Stimulated activated memory B cell treated with anti-CD40 and anti-IgM and Interleukin-4, amounts not matched to agents 10 μg/mL and 1 μg/mL and 100 μg/mL, for 72 hours (primary cell): ENCODE results near the gene PEAK3.

Experiments
- ATAC-seq: fragments of 150-1000 bp; cut with Tn5 transposase; 2 replicates; pipeline ENCODE4 v1.10.0; 2021
- H3K27ac Mint-ChIP-seq: one replicate; pipeline ENCODE4 v1.8.0; 2022; ENCODE audit warnings: mild to moderate bottlenecking, mixed read lengths
- H3K27me3 Mint-ChIP-seq: one replicate; pipeline ENCODE4 v1.8.0; 2022; ENCODE audit warnings: mixed read lengths
- H3K36me3 Mint-ChIP-seq: one replicate; pipeline ENCODE4 v1.8.0; 2022; ENCODE audit warnings: mixed read lengths
- H3K4me1 Mint-ChIP-seq: one replicate; pipeline ENCODE4 v1.8.0; 2022; ENCODE audit warnings: mixed read lengths
- H3K4me3 Mint-ChIP-seq: one replicate; pipeline ENCODE4 v1.8.0; 2022; ENCODE audit warnings: mild to moderate bottlenecking, moderate library complexity, mixed read lengths
- H3K9me3 Mint-ChIP-seq: one replicate; pipeline ENCODE4 v1.8.0; 2022; ENCODE audit warnings: mixed read lengths

PEAK3 gene

DNA sequence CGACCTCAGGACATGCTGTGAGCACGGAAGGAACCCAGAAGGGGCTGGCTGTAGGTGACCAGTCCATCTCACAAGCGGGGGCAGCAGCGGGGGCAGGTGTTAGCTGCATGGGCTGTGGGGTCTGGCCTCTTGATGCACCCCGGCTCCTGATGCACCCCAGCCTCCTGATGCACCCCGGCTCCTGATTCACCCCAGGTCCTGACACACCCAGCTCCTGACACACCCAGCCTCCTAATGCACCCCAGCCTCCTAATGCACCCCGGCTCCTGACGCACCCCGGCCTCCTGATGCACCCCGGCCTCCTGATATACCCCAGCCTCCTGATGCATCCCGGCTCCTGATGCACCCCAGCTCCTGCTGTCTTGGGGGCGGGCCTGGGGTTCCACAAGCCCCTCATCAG, 39.0 kb upstream of the PEAK3 start:
- H3K27me3 Mint-ChIP-seq = no peaks in the 10 kb centered on the region
- H3K4me3 Mint-ChIP-seq = no peak overlapping the region
- H3K36me3 Mint-ChIP-seq = peaks cover 25% of the 10 kb centered on the region
- H3K4me1 Mint-ChIP-seq = peaks cover 72% of the 10 kb centered on the region
- ATAC-seq = no peak
- no peak overlapping the region for H3K27ac Mint-ChIP-seq
- H3K9me3 Mint-ChIP-seq = no peaks in the 10 kb centered on the region

DNA sequence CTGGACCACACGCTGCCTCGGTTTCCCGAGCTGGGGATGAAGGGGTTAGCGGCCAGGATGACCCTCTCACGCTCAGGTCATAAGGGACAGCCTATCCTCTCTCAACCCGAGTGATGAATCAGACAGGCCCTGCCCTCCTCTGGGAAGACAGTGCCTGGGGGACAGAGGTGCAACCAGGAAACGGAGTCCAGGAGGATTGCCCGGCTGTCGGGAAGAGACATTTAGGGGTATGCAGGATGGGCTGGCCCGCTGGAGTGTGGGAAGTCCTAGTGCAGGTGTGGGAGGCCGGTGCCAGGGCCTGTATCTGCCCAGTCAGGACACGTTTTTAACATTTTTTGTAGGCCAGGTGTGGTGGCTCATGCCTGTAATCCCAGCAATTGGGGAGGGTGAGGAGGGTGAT, 38.1 kb upstream of the PEAK3 start:
- H3K27ac Mint-ChIP-seq = no peak overlapping the region
- H3K36me3 Mint-ChIP-seq = peaks cover 19% of the 10 kb centered on the region
- H3K4me1 Mint-ChIP-seq = peaks cover 70% of the 10 kb centered on the region
- H3K9me3 Mint-ChIP-seq = no peaks in the 10 kb centered on the region
- H3K27me3 Mint-ChIP-seq = no peaks in the 10 kb centered on the region
- H3K4me3 Mint-ChIP-seq = no peak overlapping the region
- ATAC-seq = no peak

DNA sequence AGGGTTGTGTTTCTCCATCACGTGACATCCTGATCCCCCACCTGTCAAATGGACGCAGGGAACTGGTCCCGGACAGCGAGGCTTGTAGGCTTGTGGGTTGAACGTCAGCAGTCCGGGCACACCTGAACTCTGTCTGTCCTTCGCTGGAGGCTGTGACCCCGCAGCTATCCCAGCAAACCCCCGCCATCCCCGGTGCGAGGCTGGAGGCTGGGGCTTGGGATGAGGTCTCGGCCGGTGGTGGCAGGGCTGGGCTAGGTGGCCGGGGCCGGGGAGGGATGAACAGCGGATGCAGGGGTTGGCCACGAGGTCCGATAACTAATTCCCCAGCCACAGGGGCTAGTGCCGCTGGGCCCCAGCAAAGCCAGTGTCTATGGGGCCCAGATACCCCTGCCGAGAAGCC, 37.6 kb upstream of the PEAK3 start:
- Mint-ChIP-seq H3K4me1 (peaks cover 65% of the 10 kb centered on the region), H3K4me3 (no peak overlapping the region), H3K9me3 (no peaks in the 10 kb centered on the region), H3K27me3 (no peaks in the 10 kb centered on the region), H3K36me3 (peaks cover 16% of the 10 kb centered on the region), H3K27ac (peak overlapping the region; percentile 88)
- ATAC-seq = no peak

DNA sequence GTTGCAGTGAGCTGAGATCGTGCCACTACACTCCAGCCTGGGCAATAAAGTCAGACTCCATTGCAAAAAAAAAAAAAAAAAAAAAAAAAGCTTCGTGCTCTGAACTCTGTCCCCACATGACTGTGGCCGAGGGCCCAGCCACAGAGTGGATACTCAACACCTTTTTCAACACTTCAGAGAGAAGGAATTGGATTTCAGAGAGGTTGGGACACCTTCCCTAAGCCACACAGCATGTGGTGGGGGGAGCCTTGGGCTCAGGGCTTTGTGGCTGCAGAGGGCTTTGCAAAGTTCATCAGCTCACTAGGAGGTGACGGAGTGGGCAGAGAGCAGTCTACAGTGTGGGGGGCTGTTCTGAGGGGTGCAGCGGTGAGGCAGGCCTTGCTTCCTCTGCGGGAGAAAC, 36.9 kb upstream of the PEAK3 start:
- Mint-ChIP-seq H3K27ac (peak overlapping the region; percentile 88), H3K36me3 (peaks cover 10% of the 10 kb centered on the region), H3K9me3 (no peaks in the 10 kb centered on the region), H3K27me3 (no peaks in the 10 kb centered on the region), H3K4me1 (peaks cover 59% of the 10 kb centered on the region), H3K4me3 (no peak overlapping the region)
- no peak for ATAC-seq

DNA sequence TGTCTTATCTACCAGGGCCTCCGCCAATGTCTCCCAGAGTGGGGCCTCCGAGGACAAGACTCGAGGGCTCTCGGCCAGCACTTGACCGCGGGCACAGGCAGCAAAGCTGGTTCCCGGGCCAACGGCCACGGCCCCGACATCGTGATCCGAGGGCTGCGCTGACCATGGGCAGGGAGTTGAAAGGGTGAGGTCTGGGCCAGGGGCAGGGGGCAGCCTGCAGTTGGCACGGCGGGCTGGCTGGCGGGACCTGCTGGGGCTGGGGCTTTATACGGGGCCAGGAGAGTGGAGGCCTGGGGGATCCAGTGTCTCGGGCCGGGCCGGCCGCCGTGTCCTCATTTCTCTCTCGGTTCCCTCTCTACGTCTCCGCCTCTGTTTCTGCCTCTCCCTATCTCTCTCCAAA, 35.8 kb upstream of the PEAK3 start:
- no peak for ATAC-seq
- H3K4me3 Mint-ChIP-seq = no peak overlapping the region
- no peaks in the 10 kb centered on the region for H3K27me3 Mint-ChIP-seq
- peaks cover 2% of the 10 kb centered on the region for H3K36me3 Mint-ChIP-seq
- H3K4me1 Mint-ChIP-seq = peaks cover 55% of the 10 kb centered on the region
- H3K9me3 Mint-ChIP-seq = no peaks in the 10 kb centered on the region
- H3K27ac Mint-ChIP-seq = peak overlapping the region; percentile 88

DNA sequence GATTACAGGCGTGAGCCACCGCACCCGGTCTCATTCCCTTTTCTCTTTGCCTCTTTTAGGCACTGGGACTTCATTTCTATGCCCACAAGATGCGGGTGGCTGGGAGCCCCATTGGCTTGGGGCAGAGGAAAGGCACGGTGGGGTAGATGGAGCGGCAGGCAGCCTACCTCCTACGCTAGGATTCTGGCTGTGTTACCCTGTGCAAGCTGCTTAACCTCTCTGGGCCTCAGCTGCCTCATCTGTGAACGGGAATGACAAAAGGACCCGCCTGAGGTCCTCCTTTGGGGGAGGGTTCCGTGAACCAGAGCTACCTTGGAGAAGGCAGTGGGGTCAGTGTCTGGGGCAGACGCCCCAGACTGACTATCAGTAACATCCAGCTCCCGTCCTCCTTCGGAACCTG, 35.3 kb upstream of the PEAK3 start:
- Mint-ChIP-seq H3K27ac (peak overlapping the region; percentile 88), H3K9me3 (no peaks in the 10 kb centered on the region), H3K4me1 (peaks cover 54% of the 10 kb centered on the region), H3K4me3 (no peak overlapping the region), H3K27me3 (no peaks in the 10 kb centered on the region), H3K36me3 (no peaks in the 10 kb centered on the region)
- ATAC-seq = no peak

DNA sequence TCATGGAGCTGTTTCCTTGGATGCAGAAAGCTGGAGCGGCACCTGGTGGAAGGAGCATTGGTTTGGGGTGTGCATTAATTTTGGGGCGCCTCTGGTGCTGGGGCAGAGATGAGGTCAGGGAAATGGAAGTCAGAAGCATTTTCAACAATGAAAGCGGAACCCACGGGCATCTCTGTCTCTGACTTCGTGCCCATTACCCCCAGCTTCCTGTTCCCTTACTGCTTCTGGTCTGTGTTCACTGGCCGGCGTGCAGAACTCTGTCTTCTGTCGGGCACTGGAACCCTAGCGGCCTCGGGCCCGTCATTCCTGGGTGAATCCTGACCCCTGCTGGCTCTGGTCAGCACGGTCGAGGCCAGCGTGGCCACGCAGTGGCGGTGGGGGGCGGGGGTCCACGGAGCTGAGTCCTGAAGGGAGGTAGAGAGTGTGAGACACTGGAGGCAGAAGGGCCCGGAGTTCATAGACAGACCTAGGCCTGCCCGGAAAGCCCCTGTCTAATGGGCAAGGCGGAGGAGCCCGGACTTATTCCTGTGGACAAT, 33.9 kb upstream of the PEAK3 start:
- Mint-ChIP-seq H3K9me3 (no peaks in the 10 kb centered on the region), H3K36me3 (no peaks in the 10 kb centered on the region), H3K27ac (peak overlapping the region; percentile 88), H3K4me3 (peak overlapping the region; percentile 57), H3K4me1 (peaks cover 54% of the 10 kb centered on the region), H3K27me3 (peaks cover 1% of the 10 kb centered on the region)
- ATAC-seq = peak; percentile 89

DNA sequence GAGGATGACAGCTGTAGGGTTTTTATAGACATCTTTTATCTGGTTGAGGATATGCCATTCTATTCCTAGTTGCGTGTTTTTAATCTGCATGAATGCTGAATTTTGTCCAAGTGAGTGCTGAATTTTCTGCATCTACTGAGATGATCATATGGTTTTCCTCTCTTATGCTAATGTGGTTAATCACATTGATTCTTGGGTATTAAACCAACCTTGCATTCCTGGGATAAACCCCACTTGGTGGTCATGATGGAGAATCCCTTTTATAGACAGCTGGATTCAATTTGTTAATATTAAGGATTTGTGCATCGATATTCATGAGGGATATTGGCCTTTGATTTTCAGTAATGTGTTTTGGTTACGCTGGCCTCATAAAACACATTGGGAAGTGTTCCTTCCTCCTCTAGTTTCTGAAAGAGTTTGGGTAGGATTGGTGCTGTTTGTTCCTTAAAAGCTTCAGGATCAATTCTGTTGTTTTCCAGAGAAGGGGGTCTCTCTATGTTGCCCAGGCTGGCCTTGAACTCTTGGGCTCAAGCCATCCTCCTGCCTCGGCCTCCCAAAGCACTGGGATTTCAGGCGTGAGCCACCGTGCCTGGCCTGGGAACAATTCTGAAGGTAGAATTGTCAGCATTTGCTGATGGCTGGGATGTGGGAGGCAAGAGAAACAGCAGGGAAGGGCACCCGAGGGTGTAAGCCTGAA, 33.3 kb upstream of the PEAK3 start:
- H3K27me3 Mint-ChIP-seq = peaks cover 7% of the 10 kb centered on the region
- peaks cover 54% of the 10 kb centered on the region for H3K4me1 Mint-ChIP-seq
- no peaks in the 10 kb centered on the region for H3K36me3 Mint-ChIP-seq
- H3K9me3 Mint-ChIP-seq = no peaks in the 10 kb centered on the region
- peak overlapping the region; percentile 88 for H3K27ac Mint-ChIP-seq
- peak overlapping the region; percentile 57 for H3K4me3 Mint-ChIP-seq
- ATAC-seq = no peak

DNA sequence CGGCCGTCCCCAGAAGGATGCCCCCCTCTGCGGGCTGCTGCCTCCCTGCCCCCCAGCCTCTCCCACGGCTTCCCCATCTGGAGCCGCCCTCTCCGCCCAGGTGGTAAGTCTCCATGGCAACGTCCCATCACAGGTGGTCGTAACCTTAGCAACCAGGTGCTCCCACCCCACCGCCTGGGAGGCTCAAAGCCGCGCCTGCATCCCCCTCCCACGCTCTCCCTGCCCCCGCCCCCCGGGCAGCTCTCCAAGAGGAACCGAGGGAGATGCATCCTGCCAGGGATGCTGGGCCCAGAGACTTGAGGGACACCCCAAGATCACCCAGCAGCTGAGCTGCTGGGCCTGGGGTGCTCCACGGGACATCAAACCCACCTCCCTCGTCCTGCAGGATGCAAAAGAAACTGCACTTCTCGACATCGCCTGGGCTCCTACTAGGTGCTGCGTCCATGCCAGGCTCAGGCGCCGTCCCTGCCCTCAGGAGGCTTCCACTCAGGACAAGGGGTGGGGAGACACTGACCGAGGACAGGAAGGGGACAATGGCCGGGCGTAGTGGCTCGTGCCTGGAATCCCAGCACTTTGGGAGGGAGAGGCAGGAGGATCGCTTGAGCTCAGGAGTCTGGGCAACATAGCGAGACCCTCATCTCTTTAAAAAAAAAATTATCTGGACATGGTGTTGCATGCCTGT, 31.0 kb upstream of the PEAK3 start:
- peaks cover 29% of the 10 kb centered on the region for H3K27me3 Mint-ChIP-seq

DNA sequence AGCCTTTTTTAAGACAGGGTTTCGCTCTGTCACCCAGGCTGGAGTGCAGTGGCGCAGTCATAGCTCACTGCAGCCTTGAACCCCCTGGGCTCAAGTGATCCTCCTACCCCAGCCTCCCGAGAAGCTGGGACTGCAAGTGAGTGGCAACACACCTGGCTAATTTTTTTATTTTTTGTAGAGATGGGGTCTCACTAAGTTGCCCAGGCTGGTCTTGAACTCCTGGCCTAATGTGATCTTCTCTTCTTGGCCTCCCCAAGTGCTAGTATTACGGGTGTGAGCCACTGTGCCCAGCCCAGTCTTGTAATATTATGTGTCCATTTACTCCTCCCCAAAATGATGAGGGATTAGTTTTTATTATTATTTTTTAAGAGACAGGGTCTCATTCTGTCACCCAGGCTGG, 29.1 kb upstream of the PEAK3 start:
- no peak overlapping the region for H3K4me3 Mint-ChIP-seq
- no peak overlapping the region for H3K27ac Mint-ChIP-seq
- H3K36me3 Mint-ChIP-seq = no peaks in the 10 kb centered on the region
- ATAC-seq = no peak
- no peaks in the 10 kb centered on the region for H3K9me3 Mint-ChIP-seq
- peaks cover 36% of the 10 kb centered on the region for H3K4me1 Mint-ChIP-seq
- peaks cover 41% of the 10 kb centered on the region for H3K27me3 Mint-ChIP-seq

More for the DNA sequence above, 31.0 kb upstream of the PEAK3 start:
- Mint-ChIP-seq H3K27ac (peak overlapping the region; percentile 48), H3K4me3 (no peak overlapping the region), H3K4me1 (peaks cover 44% of the 10 kb centered on the region), H3K9me3 (no peaks in the 10 kb centered on the region), H3K36me3 (no peaks in the 10 kb centered on the region)
- ATAC-seq = no peak

DNA sequence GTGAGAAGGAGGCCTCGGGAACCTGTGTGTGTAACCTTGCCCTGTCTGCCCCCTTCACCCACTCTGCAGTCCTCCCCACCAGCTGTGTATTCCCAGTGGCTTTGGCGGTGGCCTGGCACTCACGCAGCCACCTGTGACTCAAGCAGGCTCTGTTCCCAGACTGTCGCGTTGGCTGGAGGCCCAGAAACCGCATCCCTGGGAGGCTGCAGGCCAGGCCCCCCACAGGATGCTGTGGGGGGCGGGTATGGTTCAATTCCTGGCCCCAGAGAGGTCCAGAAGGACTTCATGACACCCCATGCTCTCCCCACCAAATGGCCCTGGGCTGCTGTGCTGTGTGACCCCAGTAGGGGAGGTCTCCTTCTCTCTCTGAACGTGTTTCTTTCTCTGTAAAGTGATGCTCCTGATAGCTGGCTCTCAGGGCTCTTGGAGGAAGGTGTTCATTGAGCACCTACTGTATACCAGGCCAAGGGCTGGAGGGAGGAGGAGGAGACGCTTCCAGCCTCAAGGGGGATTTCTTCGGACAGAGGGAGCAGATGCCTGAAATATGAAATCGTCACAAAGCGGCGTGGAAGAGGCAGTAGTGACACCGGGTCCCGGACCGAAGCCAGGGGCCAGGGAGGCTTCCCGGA, 27.9 kb upstream of the PEAK3 start:
- peaks cover 32% of the 10 kb centered on the region for H3K4me1 Mint-ChIP-seq
- no peaks in the 10 kb centered on the region for H3K9me3 Mint-ChIP-seq
- ATAC-seq = no peak
- H3K4me3 Mint-ChIP-seq = no peak overlapping the region
- no peaks in the 10 kb centered on the region for H3K36me3 Mint-ChIP-seq
- H3K27ac Mint-ChIP-seq = no peak overlapping the region
- H3K27me3 Mint-ChIP-seq = peaks cover 49% of the 10 kb centered on the region

DNA sequence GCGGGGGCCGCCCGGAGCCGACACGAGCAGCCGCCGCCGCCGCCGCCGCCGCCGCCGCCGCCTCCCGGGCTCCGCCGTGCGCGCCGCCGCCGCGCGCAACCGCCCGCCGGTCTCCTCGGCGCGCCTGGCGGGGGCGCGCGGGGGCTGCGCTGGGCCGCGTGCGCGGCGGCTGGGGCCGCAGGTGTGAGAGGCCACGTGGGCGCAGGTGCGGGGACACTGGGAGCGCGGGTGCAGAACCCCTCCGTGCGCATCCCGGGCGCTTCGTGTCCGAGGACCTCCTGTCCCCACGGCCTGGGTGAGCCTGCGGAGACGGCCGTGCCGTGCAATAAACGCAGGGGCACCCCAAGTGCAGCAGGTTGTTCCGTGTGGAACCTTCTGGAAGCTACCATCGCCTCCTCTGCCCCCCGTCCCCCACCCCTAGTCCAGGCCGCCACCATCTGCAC, 26.2 kb upstream of the PEAK3 start, which contains the start of gene LINGO3:
Gene LINGO3 (minus strand): TSS at position 41 of the 443 bp plus-strand sequence. CDS start 16,378 bp downstream, outside the sequence.
- Mint-ChIP-seq H3K9me3 (peaks cover 2% of the 10 kb centered on the region), H3K4me1 (peaks cover 44% of the 10 kb centered on the region), H3K36me3 (no peaks in the 10 kb centered on the region), H3K27ac (peak within 1 kb of the TSS; percentile 24), H3K4me3 (peak within 1 kb of the TSS; percentile 63), H3K27me3 (peaks cover 61% of the 10 kb centered on the region)
- ATAC-seq = no peak

DNA sequence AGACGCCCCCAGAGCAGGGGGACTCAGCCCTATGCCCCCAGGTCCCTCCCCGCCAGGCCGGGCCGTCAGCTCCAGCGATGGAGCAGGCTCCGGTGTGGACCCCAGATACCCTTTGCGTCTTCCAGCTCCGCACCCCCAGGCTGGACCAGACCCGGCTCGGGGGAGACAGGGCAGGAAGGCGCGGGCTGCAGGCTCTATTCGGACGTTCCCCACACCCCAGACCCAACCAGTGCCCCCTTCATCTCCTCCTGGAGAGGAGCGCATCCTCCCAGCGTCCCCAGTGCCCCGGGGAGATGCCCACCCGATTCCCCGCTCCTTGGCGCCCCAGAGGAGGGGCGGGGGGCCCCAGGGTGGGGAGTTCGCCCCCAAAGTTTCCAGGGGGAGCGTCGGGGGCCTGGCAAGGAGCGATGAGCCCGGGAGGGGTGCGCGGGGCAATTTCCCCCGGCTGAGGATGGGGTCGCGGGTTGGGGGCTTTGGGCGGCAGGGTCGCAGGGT, 25.6 kb upstream of the PEAK3 start:
- H3K9me3 Mint-ChIP-seq = peaks cover 2% of the 10 kb centered on the region
- H3K27me3 Mint-ChIP-seq = peaks cover 61% of the 10 kb centered on the region
- peaks cover 45% of the 10 kb centered on the region for H3K4me1 Mint-ChIP-seq
- H3K27ac Mint-ChIP-seq = no peak overlapping the region
- ATAC-seq = no peak
- H3K36me3 Mint-ChIP-seq = no peaks in the 10 kb centered on the region
- H3K4me3 Mint-ChIP-seq = peak overlapping the region; percentile 54

DNA sequence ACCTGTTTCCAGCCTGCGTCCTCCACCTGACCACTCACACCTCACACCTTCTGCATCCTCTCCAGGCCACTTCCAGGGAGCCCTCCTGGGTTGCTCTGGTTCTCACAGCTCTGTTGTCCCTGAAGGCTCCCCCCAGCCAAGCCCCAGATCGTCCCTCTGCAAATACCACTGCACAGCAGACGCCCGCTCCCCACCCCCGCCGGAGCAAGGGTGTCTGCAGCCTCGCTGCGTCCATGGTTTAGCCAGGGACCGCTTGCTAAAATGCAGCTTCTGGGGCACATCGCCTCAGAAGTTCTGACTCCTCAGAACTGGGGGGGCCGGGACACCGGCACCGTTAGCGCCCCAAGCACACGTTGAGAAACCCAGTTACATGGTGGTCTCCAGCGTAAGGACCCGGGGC, 25.0 kb upstream of the PEAK3 start:
- H3K9me3 Mint-ChIP-seq = peaks cover 2% of the 10 kb centered on the region
- no peak for ATAC-seq
- H3K27me3 Mint-ChIP-seq = peaks cover 61% of the 10 kb centered on the region
- no peak overlapping the region for H3K4me3 Mint-ChIP-seq
- peaks cover 47% of the 10 kb centered on the region for H3K4me1 Mint-ChIP-seq
- H3K36me3 Mint-ChIP-seq = no peaks in the 10 kb centered on the region
- no peak overlapping the region for H3K27ac Mint-ChIP-seq

DNA sequence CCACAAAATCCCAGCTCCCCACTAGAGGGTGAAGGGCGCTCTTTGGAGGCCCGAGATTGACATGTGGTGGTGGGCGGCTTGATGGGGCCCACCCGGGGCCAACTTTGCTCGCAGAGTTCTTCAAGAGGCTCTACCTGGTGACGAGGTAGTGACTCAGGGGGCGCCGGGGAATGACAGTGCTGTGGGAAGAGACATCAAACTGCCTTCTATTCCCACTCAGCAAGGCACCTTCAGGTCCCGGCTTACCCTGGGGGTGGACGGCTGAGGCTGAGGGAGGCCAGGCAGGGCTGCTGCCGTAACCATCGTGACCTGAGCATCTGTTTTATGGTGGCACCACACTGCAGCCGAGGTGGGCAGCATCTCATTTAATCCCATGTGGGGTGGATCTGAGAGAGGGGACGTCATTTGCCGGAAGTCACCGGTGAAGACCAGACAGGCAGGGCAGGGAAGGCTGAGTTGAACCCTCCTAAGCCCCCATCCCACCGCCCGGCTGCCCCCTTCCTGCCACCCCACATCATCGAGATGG, 24.4 kb upstream of the PEAK3 start:
- H3K27me3 Mint-ChIP-seq = peaks cover 61% of the 10 kb centered on the region
- no peak for ATAC-seq
- H3K9me3 Mint-ChIP-seq = peaks cover 2% of the 10 kb centered on the region
- no peaks in the 10 kb centered on the region for H3K36me3 Mint-ChIP-seq
- no peak overlapping the region for H3K4me3 Mint-ChIP-seq
- H3K27ac Mint-ChIP-seq = peak overlapping the region; percentile 19
- peaks cover 51% of the 10 kb centered on the region for H3K4me1 Mint-ChIP-seq
